Gastroesophageal sphincter (tissue), 3 donors: Measurements from ENCODE around the gene MGST2.

Source experiments
- CTCF ChIP-seq, 4 experiments: fragments of 200-600 bp in 2 of 4; fragments of 450-650 bp in 2 of 4; sonication (generic) in 1 of 4; IDR thresholded peaks; one replicate each; pipeline ENCODE4 v1.5.1; 2017 to 2019; ENCODE audit warnings: antibody characterized with exemption in 4 of 4, mild to moderate bottlenecking in 2 of 4, moderate library complexity in 2 of 4
- POLR2A ChIP-seq, 2 donors: fragments of 450-650 bp; IDR thresholded peaks; one replicate each; pipeline ENCODE4 v1.6.1; 2017; ENCODE audit warnings: antibody characterized with exemption in 2 of 2, mild to moderate bottlenecking in 2 of 2, moderate library complexity in 1 of 2
- POLR2AphosphoS5 ChIP-seq: sonication (generic); formaldehyde crosslinking; IDR thresholded peaks from one replicate; pipeline ENCODE4 v1.6.1; 2017; ENCODE audit warnings: antibody characterized with exemption

GRCh38 chr4:139734201-139734874, 68.7 kb downstream of the MGST2 start:
- TF ChIP-seq POLR2A (IDR thresholded peaks at IDR 0.05), result no peak
- peak; percentile 78 for TF ChIP-seq POLR2AphosphoS5
- TF ChIP-seq CTCF (IDR thresholded peaks at IDR 0.05), result no peak
